ENCODE measurements around the gene GAREM2.

The GAREM2 gene

GRCh38 chr2:26202981-26203490 is 30.1 kb downstream of the GAREM2 start:
- H3K4me3 ChIP-seq (replicated peaks in 1 of 2; ENCODE audit: low read depth in 2 of 2, low read length in 2 of 2), result no peak overlapping the region
- no peak for TF ChIP-seq CTCF (IDR thresholded peaks at IDR 0.05; ENCODE audit: low read depth, low read length)
- no peak for DNase-seq (ENCODE audit: low read depth in 2 of 2)

GRCh38 chr2:26203906-26204305 is 31.0 kb downstream of the GAREM2 start:
- H3K4me3 ChIP-seq (replicated peaks in 1 of 2; ENCODE audit: low read depth in 2 of 2, low read length in 2 of 2), result no peak overlapping the region
- no peak for DNase-seq (ENCODE audit: low read depth in 2 of 2)
- TF ChIP-seq CTCF (IDR thresholded peaks at IDR 0.05; ENCODE audit: low read depth, low read length), result no peak

GRCh38 chr2:26212011-26212410 is 39.1 kb downstream of the GAREM2 start:
- no peak for TF ChIP-seq CTCF (IDR thresholded peaks at IDR 0.05; ENCODE audit: low read depth, low read length)

GRCh38 chr2:26214759-26215158 is 41.9 kb downstream of the GAREM2 start:
- H3K4me3 ChIP-seq (replicated peaks in 1 of 2; ENCODE audit: low read depth in 2 of 2, low read length in 2 of 2), result no peak overlapping the region
- no peak for DNase-seq (ENCODE audit: low read depth in 2 of 2)
- TF ChIP-seq CTCF (IDR thresholded peaks at IDR 0.05; ENCODE audit: low read depth, low read length), result no peak

More at GRCh38 chr2:26212011-26212410, 39.1 kb downstream of the GAREM2 start:
- H3K4me3 ChIP-seq (replicated peaks in 1 of 2; ENCODE audit: low read depth in 2 of 2, low read length in 2 of 2), result no peak overlapping the region
- DNase-seq (ENCODE audit: low read depth in 2 of 2), result no peak

GRCh38 chr2:26215833-26216232 is 42.9 kb downstream of the GAREM2 start:
- no peak overlapping the region for H3K4me3 ChIP-seq (replicated peaks in 1 of 2; ENCODE audit: low read depth in 2 of 2, low read length in 2 of 2)
- DNase-seq (ENCODE audit: low read depth in 2 of 2), result no peak
- no peak for TF ChIP-seq CTCF (IDR thresholded peaks at IDR 0.05; ENCODE audit: low read depth, low read length)

- DNase-seq (ENCODE audit: low read depth in 2 of 2), result no peak
- no peak for TF ChIP-seq CTCF (IDR thresholded peaks at IDR 0.05; ENCODE audit: low read depth, low read length)
- H3K4me3 ChIP-seq (replicated peaks in 1 of 2; ENCODE audit: low read depth in 2 of 2, low read length in 2 of 2), result no peak overlapping the region
Observed at GRCh38 chr2:26216587-26216986, 43.7 kb downstream of the GAREM2 start.

- no peak for TF ChIP-seq CTCF (IDR thresholded peaks at IDR 0.05; ENCODE audit: low read depth, low read length)
- no peak overlapping the region for H3K4me3 ChIP-seq (replicated peaks in 1 of 2; ENCODE audit: low read depth in 2 of 2, low read length in 2 of 2)
- no peak for DNase-seq (ENCODE audit: low read depth in 2 of 2)
Observed at GRCh38 chr2:26217720-26218119, 44.8 kb downstream of the GAREM2 start.

Data from cardiac fibroblast (primary cell).